ENCODE data around the gene LY6G6F.

The LY6G6F gene

GRCh38 chr6:31706599-31706998 lies at the start of gene LY6G6F:
LY6G6F (plus strand) TSS chr6:31706866; CDS start chr6:31706907, 41 bp downstream.
- DNase-seq (ENCODE audit: low read depth in 2 of 2) = no peak

DNA sequence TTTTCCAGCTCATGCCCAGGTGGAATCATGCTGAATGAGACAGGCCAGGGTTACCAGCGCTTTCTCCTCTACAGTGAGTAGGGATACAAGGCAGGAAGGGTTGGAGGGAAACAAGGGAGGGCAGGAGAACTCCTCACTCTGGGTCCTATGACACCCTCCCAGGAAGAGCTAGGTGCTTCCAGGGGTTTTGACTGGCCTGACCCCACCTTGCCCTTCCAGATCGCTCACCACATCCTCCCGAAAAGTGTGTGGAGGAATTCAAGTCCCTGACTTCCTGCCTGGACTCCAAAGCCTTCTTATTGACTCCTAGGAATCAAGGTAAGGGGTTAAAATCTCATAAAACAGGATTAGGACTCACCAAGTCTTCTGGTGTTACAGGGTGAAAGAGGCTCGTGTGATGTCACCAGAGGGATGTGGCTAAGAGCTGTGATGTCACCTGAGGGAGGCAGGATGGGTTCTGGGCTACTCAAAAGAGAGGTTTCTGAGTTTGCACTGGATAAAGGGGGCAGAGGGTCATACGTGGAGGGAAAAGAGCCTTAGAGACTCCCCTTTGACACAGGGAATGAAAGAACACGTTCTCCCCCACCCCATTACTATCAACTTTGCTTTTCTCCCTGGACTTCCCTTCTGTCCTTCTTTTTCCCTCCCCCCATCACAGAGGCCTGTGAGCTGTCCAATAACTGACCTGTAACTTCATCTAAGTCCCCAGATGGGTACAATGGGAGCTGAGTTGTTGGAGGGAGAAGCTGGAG lies 49.1 kb upstream of the LY6G6F start:
- no peak for DNase-seq (ENCODE audit: low read depth in 2 of 2)

DNA sequence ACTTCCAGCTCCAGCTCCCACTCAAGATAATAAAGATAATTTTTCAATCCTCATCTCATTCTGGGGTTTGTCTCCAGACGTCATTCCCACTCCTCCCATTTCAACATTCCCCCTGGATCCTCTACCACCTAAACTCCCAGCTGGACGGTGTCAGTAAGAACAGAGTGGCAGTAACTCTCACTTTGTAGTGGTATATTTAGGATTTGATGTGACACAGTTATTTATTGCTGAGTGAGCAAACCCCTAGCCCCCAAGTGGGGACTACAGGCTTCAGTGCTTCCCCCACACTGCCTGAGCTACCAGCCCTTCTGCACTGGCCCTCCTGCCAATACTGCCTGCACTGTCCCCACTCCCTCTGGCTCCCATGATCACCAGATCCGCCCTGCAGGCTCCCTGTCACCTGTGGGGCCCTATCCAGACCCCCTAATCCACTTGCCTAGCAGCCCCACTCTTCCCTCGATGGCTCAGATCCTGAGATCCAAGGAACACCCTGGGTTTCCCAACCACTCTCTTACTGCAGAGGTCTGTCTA lies 48.4 kb upstream of the LY6G6F start:
- no peak for DNase-seq (ENCODE audit: low read depth in 2 of 2)

DNA sequence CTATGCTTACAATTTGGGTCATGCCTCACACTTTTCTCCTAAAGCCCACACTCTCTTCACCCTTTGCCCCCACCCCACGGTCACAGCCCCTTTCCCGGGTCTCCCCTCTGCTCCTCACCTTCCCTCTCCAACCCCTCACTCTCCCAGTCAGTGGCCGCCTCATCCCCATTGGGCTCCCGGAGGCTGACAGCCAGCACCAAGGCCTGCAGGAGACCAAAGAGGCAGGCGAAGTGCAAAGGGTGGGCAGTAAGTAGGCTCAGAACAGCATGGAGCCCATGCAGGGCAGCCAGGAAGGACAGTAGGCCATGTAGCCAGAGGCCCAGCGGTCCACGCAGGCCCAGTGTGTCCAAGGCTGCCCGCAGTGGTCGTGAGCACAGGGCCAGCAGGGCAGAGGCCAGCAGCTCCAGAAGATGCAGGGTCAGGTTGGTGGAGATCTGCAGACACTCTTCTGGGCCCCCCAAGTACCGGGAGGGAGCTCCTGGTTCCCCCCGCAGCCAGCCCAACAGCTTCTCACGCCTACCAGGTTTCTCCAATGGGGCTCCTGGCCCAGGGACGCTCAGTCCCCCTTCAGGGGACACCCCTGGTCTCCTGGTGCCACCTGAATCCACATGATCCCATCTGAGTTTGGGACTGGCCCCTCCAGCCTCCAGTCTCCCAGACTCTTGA lies 47.5 kb upstream of the LY6G6F start:
- no peak for DNase-seq (ENCODE audit: low read depth in 2 of 2)

- DNase-seq (ENCODE audit: low read depth in 2 of 2) = peak in 1 of 2 donors; percentile 34
Observed at GRCh38 chr6:31659649-31660380, 46.9 kb upstream of the LY6G6F start.

DNA sequence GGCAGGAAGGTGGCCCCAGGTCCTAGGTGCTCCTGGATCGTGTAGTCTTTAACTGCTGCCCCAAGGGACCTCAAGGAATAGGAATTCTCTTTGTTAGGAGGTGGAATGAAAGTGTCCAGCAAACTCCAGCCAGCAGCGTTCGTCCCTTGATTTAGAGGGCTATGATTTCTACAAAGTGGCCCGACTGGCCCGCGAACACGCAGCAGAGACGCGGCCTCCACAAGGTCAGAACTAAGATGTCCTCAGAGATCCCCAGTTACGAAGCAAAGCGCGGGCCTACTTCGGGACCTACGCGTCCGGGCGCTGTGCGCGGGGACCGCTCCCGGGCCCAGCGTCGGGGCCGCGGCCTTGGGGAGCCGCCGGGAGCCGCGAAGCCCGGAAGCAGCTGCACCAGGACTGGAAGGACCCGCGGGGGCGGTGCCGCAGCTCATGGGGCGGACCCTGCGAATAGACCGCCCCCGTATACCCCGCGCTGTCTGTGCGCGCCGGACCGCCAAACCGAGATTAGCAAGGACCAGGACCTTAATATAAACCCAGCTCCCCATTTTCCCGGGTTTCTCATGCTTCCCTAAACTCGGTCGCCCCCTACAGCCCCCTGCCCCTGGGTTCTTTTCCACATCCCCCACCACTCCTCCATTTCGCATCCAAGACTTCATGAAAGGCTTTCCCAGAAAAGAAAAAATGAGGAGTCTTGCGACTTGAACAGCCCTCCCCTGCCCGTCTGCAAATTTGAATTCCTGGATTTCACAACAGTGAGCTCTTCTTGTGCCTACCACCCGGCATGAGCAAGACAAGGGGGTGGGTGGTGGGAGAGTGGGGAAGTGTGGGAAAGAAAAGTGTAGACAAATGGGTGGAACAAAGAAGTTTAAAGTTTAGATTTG lies 46.0 kb upstream of the LY6G6F start, which contains the start of gene C6orf47:
Gene C6orf47, minus strand, starts transcription at position 398 of the 881 bp plus-strand sequence. CDS start 831 bp downstream, outside the sequence.
- DNase-seq (ENCODE audit: low read depth in 2 of 2) = peak; percentile 54 to 78

GRCh38 chr6:31661262-31662123 lies 45.2 kb upstream of the LY6G6F start:
- DNase-seq (ENCODE audit: low read depth in 2 of 2) = no peak

DNA sequence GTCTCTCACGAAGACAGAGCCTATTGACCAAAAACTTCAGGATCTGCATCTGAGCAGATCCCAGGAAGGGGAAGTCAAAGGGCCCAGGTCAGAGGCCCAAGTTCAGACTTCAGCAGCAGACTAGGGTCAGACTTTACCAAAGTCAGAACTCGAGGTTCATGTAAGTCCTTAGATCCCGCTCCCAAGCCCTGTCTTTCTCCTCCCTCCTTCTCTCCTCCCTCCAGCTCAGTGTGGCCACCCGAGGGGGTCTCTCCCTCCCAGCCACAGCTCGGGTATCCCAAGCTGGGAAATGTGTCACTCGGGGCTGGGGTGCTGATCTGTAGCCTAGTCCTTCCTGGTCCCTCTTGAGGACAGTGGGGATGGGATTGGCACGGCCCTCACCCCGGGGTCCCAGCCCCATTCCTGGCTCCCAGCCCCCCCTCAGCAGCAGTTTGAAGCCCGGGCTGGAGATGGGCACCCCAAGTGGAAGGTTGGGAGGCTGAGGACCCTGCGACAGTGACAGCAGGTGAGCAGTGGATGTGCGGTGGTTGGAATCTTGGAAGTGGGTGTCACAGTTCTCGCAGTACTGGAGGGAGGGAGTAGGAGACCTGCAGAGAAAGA lies 44.4 kb upstream of the LY6G6F start:
- DNase-seq (ENCODE audit: low read depth in 2 of 2) = no peak

- no peak for DNase-seq (ENCODE audit: low read depth in 2 of 2)
Observed at GRCh38 chr6:31663126-31663960, 43.3 kb upstream of the LY6G6F start.

DNA sequence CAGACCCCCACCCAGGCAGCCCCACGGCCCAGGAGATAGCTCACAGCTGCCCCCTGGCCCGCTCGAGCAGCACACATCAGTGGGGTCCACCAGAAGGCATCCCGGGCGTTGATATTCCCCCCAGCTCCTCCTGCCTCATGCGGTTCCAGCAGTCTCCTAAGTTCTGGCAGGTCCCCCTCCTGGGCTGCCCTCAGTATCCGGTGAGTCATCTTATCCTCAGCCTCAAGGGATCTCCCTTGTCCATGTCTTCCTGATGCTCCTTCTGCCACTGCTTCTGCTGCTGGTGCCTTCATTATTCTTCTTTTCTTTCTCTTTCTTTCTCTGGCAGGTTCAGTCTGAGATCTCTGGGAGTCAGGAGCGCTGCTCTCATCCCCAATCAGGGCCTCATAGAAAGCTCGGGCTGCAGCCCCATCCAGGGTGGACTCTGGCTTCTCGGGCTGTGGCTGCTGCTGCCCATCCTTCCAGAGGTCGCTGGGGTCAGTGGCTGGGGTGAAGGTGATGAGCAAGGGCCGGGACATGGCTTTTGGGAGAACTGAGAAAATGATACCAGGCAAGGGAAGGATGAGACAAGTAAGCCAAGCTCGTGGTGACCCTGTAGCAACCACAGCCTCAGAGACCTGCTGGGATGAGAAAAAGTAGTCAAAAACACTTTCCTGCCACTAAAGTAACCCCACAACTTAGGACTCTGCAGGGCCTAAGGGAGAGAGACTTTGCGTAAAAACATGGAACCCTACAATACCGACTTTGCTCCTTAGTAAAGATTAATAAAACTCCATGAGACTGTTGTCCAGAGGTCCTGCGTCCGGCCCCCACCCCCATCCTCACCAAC lies 42.5 kb upstream of the LY6G6F start:
- DNase-seq (ENCODE audit: low read depth in 2 of 2) = no peak

- peak; percentile 77 to 84 for DNase-seq (ENCODE audit: low read depth in 2 of 2)
Observed at GRCh38 chr6:31664790-31665500, 41.7 kb upstream of the LY6G6F start, which contains the start of gene GPANK1. GPANK1 (minus strand) TSS chr6:31664997; CDS start chr6:31664478, 519 bp downstream.

- DNase-seq (ENCODE audit: low read depth in 2 of 2) = peak; percentile 97
Observed at GRCh38 chr6:31665501-31666336, 40.9 kb upstream of the LY6G6F start, which contains the start of gene CSNK2B. CSNK2B (plus strand) TSS chr6:31666080; CDS start chr6:31666832, 752 bp downstream.

- no peak for DNase-seq (ENCODE audit: low read depth in 2 of 2)
Observed at GRCh38 chr6:31666337-31666965, 40.2 kb upstream of the LY6G6F start.

DNA sequence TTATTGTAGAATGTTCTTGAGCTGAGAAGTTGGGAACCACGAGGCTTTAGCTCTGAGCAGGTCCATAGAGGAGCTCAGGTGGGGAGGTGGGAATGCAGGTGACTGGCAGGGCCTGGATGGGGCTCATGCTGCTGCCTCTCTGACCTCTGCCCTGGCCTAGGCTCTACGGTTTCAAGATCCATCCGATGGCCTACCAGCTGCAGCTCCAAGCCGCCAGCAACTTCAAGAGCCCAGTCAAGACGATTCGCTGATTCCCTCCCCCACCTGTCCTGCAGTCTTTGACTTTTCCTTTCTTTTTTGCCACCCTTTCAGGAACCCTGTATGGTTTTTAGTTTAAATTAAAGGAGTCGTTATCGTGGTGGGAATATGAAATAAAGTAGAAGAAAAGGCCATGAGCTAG lies 37.0 kb upstream of the LY6G6F start, which contains the start of gene LY6G5B:
Gene LY6G5B, plus strand, starts transcription at position 301 of the 400 bp plus-strand sequence. CDS start 975 bp downstream, outside the sequence.
- DNase-seq (ENCODE audit: low read depth in 2 of 2) = no peak

DNA sequence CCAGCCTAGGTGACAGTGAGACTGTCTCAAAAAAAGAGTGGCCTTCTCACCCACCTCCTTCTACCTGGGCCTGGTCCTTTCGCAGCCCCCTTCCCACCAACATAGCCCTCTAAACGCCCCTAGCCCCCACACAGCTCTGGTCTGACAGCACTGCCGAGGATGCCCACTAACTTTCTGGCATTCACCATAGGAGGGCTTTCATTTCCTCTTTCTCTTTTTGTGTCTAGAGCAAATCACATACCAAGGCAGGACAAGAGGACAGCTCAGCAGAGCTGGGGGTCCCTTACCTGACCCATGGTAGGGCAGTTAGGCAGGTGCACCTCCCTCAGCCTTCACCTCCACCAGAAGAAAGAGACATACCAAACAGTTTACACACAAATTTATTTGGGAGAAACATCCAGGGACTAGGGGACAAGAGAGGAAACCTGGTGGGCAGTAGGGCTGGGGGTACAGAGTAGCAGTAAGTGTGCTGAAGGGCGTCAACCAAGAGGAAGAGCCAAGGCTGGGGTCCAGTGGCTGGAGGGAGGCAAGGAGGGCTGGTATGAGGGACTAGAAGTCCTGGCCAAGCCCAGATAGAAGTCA lies 30.3 kb upstream of the LY6G6F start:
- no peak for DNase-seq (ENCODE audit: low read depth in 2 of 2)
